ENCODE results near the gene GALNT7.

GALNT7 gene

GRCh38 chr4:173288296-173288695 is 119.7 kb downstream of the GALNT7 start:
- peak; percentile 50 for TF ChIP-seq CTCF (IDR thresholded peaks at IDR 0.05; ENCODE audit: control extremely low read depth, extremely low read depth, low read depth, missing control alignments)
- CTCF ChIA-PET: interaction anchor here (0.7 to 6.3 kb wide), 13 partner anchors 10 to 275 kb away, joined by 3 to 86 read pairs (median 5); no protein-coding TSS in a partner anchor
- POLR2A ChIA-PET: no interaction called here
- peak; percentile 38 for DNase-seq (ENCODE audit: extremely low spot score)

- ChIA-PET POLR2A (no interaction called here), CTCF (interaction anchor here (0.8 to 6.3 kb wide), 14 partner anchors 10 to 275 kb away, joined by 3 to 86 read pairs (median 4); no protein-coding TSS in a partner anchor)
- no peak for TF ChIP-seq CTCF (IDR thresholded peaks at IDR 0.05; ENCODE audit: control extremely low read depth, extremely low read depth, low read depth, missing control alignments)
- DNase-seq (ENCODE audit: extremely low spot score): no peak
Observed at GRCh38 chr4:173288698-173289352, 120.2 kb downstream of the GALNT7 start.

GRCh38 chr4:173289353-173289727 is 120.7 kb downstream of the GALNT7 start:
- no peak for DNase-seq (ENCODE audit: extremely low spot score)
- POLR2A ChIA-PET: no interaction called here
- CTCF ChIA-PET: interaction anchor here (0.8 to 6.3 kb wide), 8 partner anchors 11 to 276 kb away, joined by 3 to 86 read pairs (median 4); no protein-coding TSS in a partner anchor
- TF ChIP-seq CTCF (IDR thresholded peaks at IDR 0.05; ENCODE audit: control extremely low read depth, extremely low read depth, low read depth, missing control alignments): no peak

- POLR2A ChIA-PET: no interaction called here
Observed at GRCh38 chr4:173291899-173292298, 123.3 kb downstream of the GALNT7 start.

GRCh38 chr4:173293663-173294062 is 125.1 kb downstream of the GALNT7 start:
- DNase-seq (ENCODE audit: extremely low spot score): no peak
- no peak for TF ChIP-seq CTCF (IDR thresholded peaks at IDR 0.05; ENCODE audit: control extremely low read depth, extremely low read depth, low read depth, missing control alignments)
- CTCF ChIA-PET: interaction anchor here (0.9 to 6.3 kb wide), 8 partner anchors 7 to 281 kb away, joined by 3 to 86 read pairs (median 6); no protein-coding TSS in a partner anchor
- POLR2A ChIA-PET: no interaction called here

More at GRCh38 chr4:173291899-173292298, 123.3 kb downstream of the GALNT7 start:
- no peak for DNase-seq (ENCODE audit: extremely low spot score)
- TF ChIP-seq CTCF (IDR thresholded peaks at IDR 0.05; ENCODE audit: control extremely low read depth, extremely low read depth, low read depth, missing control alignments): no peak
- CTCF ChIA-PET: interaction anchor here (1.0 to 6.3 kb wide), 9 partner anchors 8 to 279 kb away, joined by 4 to 86 read pairs (median 5); no protein-coding TSS in a partner anchor

- TF ChIP-seq CTCF (IDR thresholded peaks at IDR 0.05; ENCODE audit: control extremely low read depth, extremely low read depth, low read depth, missing control alignments): no peak
- no peak for DNase-seq (ENCODE audit: extremely low spot score)
- CTCF ChIA-PET: no interaction called here
- POLR2A ChIA-PET: no interaction called here
Observed at GRCh38 chr4:173294444-173294843, 125.8 kb downstream of the GALNT7 start.
